KMS-11 (cell line): Measurements from ENCODE around the gene UBE2F.

Experiments
- H2AFZ ChIP-seq: fragments of 200-600 bp; sonication (generic); 2 replicates; pipeline ENCODE4 v1.6.1; 2016; ENCODE audit warnings: antibody characterized with exemption, mixed run types, low read depth
- H3K27ac ChIP-seq: fragments of 200-600 bp; sonication (generic); 2 replicates; pipeline ENCODE4 v1.6.1; 2016; ENCODE audit warnings: mild to moderate bottlenecking, mixed run types
- H3K27me3 ChIP-seq: fragments of 200-600 bp; sonication (generic); 2 replicates; pipeline ENCODE4 v1.6.1; 2017; ENCODE audit warnings: mild to moderate bottlenecking, low read depth, mixed run types, moderate library complexity; ENCODE audit not compliant: insufficient read depth
- H3K36me3 ChIP-seq: fragments of 200-600 bp; sonication (generic); 2 replicates; pipeline ENCODE4 v1.6.1; 2017; ENCODE audit warnings: mild to moderate bottlenecking, mixed run types; ENCODE audit not compliant: insufficient read depth
- H3K4me1 ChIP-seq: fragments of 200-600 bp; sonication (generic); 2 replicates; pipeline ENCODE4 v1.6.1; 2016; ENCODE audit warnings: mild to moderate bottlenecking, low read depth, mixed run types; ENCODE audit not compliant: poor library complexity, severe bottlenecking
- H3K4me2 ChIP-seq: fragments of 200-600 bp; sonication (generic); 2 replicates; pipeline ENCODE4 v1.7.0; 2016; ENCODE audit warnings: mild to moderate bottlenecking, mixed run types
- H3K4me3 ChIP-seq: fragments of 200-600 bp; sonication (generic); IDR thresholded peaks from 2 replicates; pipeline ENCODE4 v1.6.1; 2017; ENCODE audit warnings: low read depth, low read length, mixed read lengths; ENCODE audit not compliant: insufficient read depth
- H3K79me2 ChIP-seq: fragments of 200-600 bp; sonication (generic); 2 replicates; pipeline ENCODE4 v1.6.1; 2016; ENCODE audit warnings: low read depth, mixed run types; ENCODE audit not compliant: insufficient read depth
- H3K9ac ChIP-seq: fragments of 200-600 bp; sonication (generic); 2 replicates; pipeline ENCODE4 v1.6.1; 2016; ENCODE audit warnings: mild to moderate bottlenecking, mixed run types
- H4K20me1 ChIP-seq: fragments of 200-600 bp; sonication (generic); 2 replicates; pipeline ENCODE4 v1.6.1; 2016; ENCODE audit warnings: mild to moderate bottlenecking, mixed run types; ENCODE audit not compliant: insufficient read depth
- CTCF ChIP-seq: fragments of 200-600 bp; sonication (generic); conservative IDR thresholded peaks from 2 replicates; pipeline ENCODE4 v1.6.1; 2017; ENCODE audit warnings: low read depth, mild to moderate bottlenecking, antibody characterized with exemption, low read length, moderate library complexity, mixed read lengths

UBE2F gene

GRCh38 chr2:238080518-238080917 lies 113.7 kb downstream of the UBE2F start:
- Histone ChIP-seq H3K4me2 (no peak overlapping the region), H3K27me3 (no peaks in the 10 kb centered on the region), H3K4me1 (no peaks in the 10 kb centered on the region), H2AFZ (no peak overlapping the region), H3K4me3 (no peak overlapping the region), H4K20me1 (no peaks in the 10 kb centered on the region), H3K9ac (no peak overlapping the region), H3K79me2 (no peaks in the 10 kb centered on the region), H3K27ac (no peak overlapping the region), H3K36me3 (no peaks in the 10 kb centered on the region)
- TF ChIP-seq CTCF: no peak

- Histone ChIP-seq H3K4me1 (no peaks in the 10 kb centered on the region), H2AFZ (no peak overlapping the region), H3K36me3 (no peaks in the 10 kb centered on the region), H4K20me1 (no peaks in the 10 kb centered on the region), H3K79me2 (no peaks in the 10 kb centered on the region), H3K27ac (no peak overlapping the region), H3K9ac (no peak overlapping the region), H3K4me2 (no peak overlapping the region), H3K27me3 (no peaks in the 10 kb centered on the region), H3K4me3 (no peak overlapping the region)
- TF ChIP-seq CTCF: no peak
Measured at GRCh38 chr2:238081150-238081549, 114.3 kb downstream of the UBE2F start.

- Histone ChIP-seq H3K9ac (no peak overlapping the region), H3K27ac (no peak overlapping the region)
- TF ChIP-seq CTCF: no peak
Measured at GRCh38 chr2:238081561-238081960, 114.7 kb downstream of the UBE2F start.

GRCh38 chr2:238082151-238082550 lies 115.3 kb downstream of the UBE2F start:
- Histone ChIP-seq H4K20me1 (no peaks in the 10 kb centered on the region), H3K4me1 (no peaks in the 10 kb centered on the region), H3K4me2 (no peak overlapping the region), H3K27me3 (no peaks in the 10 kb centered on the region), H3K9ac (no peak overlapping the region), H3K27ac (no peak overlapping the region), H2AFZ (no peak overlapping the region), H3K4me3 (no peak overlapping the region), H3K79me2 (no peaks in the 10 kb centered on the region), H3K36me3 (no peaks in the 10 kb centered on the region)
- no peak for TF ChIP-seq CTCF

More at GRCh38 chr2:238081561-238081960, 114.7 kb downstream of the UBE2F start:
- Histone ChIP-seq H3K79me2 (no peaks in the 10 kb centered on the region), H3K4me3 (no peak overlapping the region), H3K4me1 (no peaks in the 10 kb centered on the region), H3K27me3 (no peaks in the 10 kb centered on the region), H3K4me2 (no peak overlapping the region), H3K36me3 (no peaks in the 10 kb centered on the region), H2AFZ (no peak overlapping the region), H4K20me1 (no peaks in the 10 kb centered on the region)
